ENCODE results near the gene AZU1. TPM values are rescaled to one million over a fixed set of nuclear protein-coding genes. Genes with fewer than 3 reads are reported as not detected.
A peak's percentile ranks its signal among the peaks of the same experiment; 100 is the strongest.

Gene AZU1
- total and polyA plus RNA-seq, 8 donors: 0.53 to 1.5 (median 0.77) TPM; not detected in 4

GRCh38 chr19:869245-870177, 41.9 kb downstream of the AZU1 start:
- no peak for TF ChIP-seq EP300 (IDR thresholded peaks at IDR 0.05)
- no peak for TF ChIP-seq CTCF (IDR thresholded peaks at IDR 0.05)
- peak in 1 of 3 donors; percentile 50 for TF ChIP-seq POLR2AphosphoS5 (IDR thresholded peaks at IDR 0.05)
- TF ChIP-seq POLR2A (IDR thresholded peaks at IDR 0.05): no peak
- peak in 1 of 2 donors; percentile 79 for DNase-seq
- H3K36me3 ChIP-seq: peaks cover 16 to 67% (median 59%) of the 10 kb centered on the region in 4 donors
- H3K4me1 ChIP-seq: peaks cover 12 to 52% (median 33%) of the 10 kb centered on the region in 4 donors
- no peak overlapping the region for H3K4me3 ChIP-seq
- no peaks in the 10 kb centered on the region for H3K9me3 ChIP-seq
- no peaks in the 10 kb centered on the region for H3K27me3 ChIP-seq
- H3K27ac ChIP-seq: peak overlapping the region; percentile 58 to 90 (median 84)
- WGBS, 5 donors: 67 to 77% (median 69%) methylated on average over 26 to 29 of the region's 29 CpGs
- intact Hi-C loops (cut with DNase I; ENCODE audit: low total_unique reads): loop anchor here (5.0 kb wide), 1 partner anchor 48 kb away; the partner anchor contains the start of gene KISS1R

GRCh38 chr19:870314-870713, 42.7 kb downstream of the AZU1 start:
- no peaks in the 10 kb centered on the region for H3K27me3 ChIP-seq
- no peaks in the 10 kb centered on the region for H3K9me3 ChIP-seq
- WGBS, 5 donors: 84 to 93% (median 88%) methylated on average over 8 of the region's 8 CpGs
- no peak overlapping the region for H3K4me3 ChIP-seq
- peaks cover 18 to 75% (median 67%) of the 10 kb centered on the region in 4 donors for H3K36me3 ChIP-seq
- H3K27ac ChIP-seq: peak overlapping the region in 4 of 5 donors; percentile 78 to 90 (median 84)
- intact Hi-C loops (cut with DNase I; ENCODE audit: low total_unique reads): no loop called here
- H3K4me1 ChIP-seq: peaks cover 12 to 52% (median 33%) of the 10 kb centered on the region in 4 donors
- no peak for DNase-seq
- TF ChIP-seq EP300 (IDR thresholded peaks at IDR 0.05) (no peak), POLR2A (IDR thresholded peaks at IDR 0.05) (no peak), CTCF (IDR thresholded peaks at IDR 0.05) (no peak), POLR2AphosphoS5 (IDR thresholded peaks at IDR 0.05) (no peak)

GRCh38 chr19:870963-871401, 43.3 kb downstream of the AZU1 start:
- H3K4me3 ChIP-seq: no peak overlapping the region
- intact Hi-C loops (cut with DNase I; ENCODE audit: low total_unique reads): no loop called here
- DNase-seq: peak in 1 of 2 donors; percentile 81
- H3K4me1 ChIP-seq: peaks cover 12 to 52% (median 33%) of the 10 kb centered on the region in 4 donors
- H3K27me3 ChIP-seq: no peaks in the 10 kb centered on the region
- no peaks in the 10 kb centered on the region for H3K9me3 ChIP-seq
- H3K27ac ChIP-seq: peak overlapping the region in 4 of 5 donors; percentile 15 to 90 (median 84)
- TF ChIP-seq POLR2AphosphoS5 (IDR thresholded peaks at IDR 0.05) (no peak), POLR2A (IDR thresholded peaks at IDR 0.05) (no peak), CTCF (IDR thresholded peaks at IDR 0.05) (no peak), EP300 (IDR thresholded peaks at IDR 0.05) (no peak)
- peaks cover 19 to 82% (median 73%) of the 10 kb centered on the region in 4 donors for H3K36me3 ChIP-seq
- WGBS, 5 donors: 68 to 82% (median 75%) methylated on average over 11 to 28 of the region's 28 CpGs

- intact Hi-C loops (cut with DNase I; ENCODE audit: low total_unique reads): no loop called here
- 82 to 94% (median 89%) methylated on average over 17 to 24 of the region's 33 CpGs for WGBS, 5 donors
- TF ChIP-seq EP300 (IDR thresholded peaks at IDR 0.05): no peak
- no peak for TF ChIP-seq POLR2A (IDR thresholded peaks at IDR 0.05)
- TF ChIP-seq CTCF (IDR thresholded peaks at IDR 0.05): no peak
- no peak for TF ChIP-seq POLR2AphosphoS5 (IDR thresholded peaks at IDR 0.05)
- Histone ChIP-seq H3K4me3 (no peak overlapping the region), H3K4me1 (peaks cover 12 to 52% (median 33%) of the 10 kb centered on the region in 4 donors), H3K36me3 (peaks cover 19 to 88% (median 80%) of the 10 kb centered on the region in 4 donors), H3K9me3 (no peaks in the 10 kb centered on the region), H3K27ac (peak overlapping the region; percentile 69 to 90 (median 84)), H3K27me3 (no peaks in the 10 kb centered on the region)
- DNase-seq: no peak
Observed at GRCh38 chr19:871446-872265, 44.0 kb downstream of the AZU1 start.

Measured in stomach (tissue), 9 donors.